ENCODE measurements around the gene FFAR1. TPM values are rescaled to one million over a fixed set of nuclear protein-coding genes. Genes with fewer than 3 reads are reported as not detected.

FFAR1 gene
- total RNA-seq, 4 donors from 2014 or later = not detected

DNA sequence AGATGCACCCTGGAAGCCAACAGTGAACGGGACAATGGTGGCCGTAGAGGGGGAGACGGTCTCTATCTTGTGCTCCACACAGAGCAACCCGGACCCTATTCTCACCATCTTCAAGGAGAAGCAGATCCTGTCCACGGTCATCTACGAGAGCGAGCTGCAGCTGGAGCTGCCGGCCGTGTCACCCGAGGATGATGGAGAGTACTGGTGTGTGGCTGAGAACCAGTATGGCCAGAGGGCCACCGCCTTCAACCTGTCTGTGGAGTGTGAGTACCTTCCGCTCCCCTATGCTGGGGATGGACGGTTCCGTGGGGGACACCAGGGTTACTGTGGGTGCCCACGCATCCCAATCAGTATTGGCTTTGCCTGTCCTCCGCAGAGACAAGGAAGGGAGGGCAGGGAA lies 45.3 kb upstream of the FFAR1 start:
- no peak for ATAC-seq (ENCODE audit: low FRiP score)
- no peak for DNase-seq (ENCODE audit: low spot score)
- TF ChIP-seq, protein P1, sequence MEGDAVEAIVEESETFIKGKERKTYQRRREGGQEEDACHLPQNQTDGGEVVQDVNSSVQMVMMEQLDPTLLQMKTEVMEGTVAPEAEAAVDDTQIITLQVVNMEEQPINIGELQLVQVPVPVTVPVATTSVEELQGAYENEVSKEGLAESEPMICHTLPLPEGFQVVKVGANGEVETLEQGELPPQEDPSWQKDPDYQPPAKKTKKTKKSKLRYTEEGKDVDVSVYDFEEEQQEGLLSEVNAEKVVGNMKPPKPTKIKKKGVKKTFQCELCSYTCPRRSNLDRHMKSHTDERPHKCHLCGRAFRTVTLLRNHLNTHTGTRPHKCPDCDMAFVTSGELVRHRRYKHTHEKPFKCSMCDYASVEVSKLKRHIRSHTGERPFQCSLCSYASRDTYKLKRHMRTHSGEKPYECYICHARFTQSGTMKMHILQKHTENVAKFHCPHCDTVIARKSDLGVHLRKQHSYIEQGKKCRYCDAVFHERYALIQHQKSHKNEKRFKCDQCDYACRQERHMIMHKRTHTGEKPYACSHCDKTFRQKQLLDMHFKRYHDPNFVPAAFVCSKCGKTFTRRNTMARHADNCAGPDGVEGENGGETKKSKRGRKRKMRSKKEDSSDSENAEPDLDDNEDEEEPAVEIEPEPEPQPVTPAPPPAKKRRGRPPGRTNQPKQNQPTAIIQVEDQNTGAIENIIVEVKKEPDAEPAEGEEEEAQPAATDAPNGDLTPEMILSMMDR (IDR thresholded peaks at IDR 0.05) = no peak

- DNase-seq (ENCODE audit: low spot score) (no peak), ATAC-seq (ENCODE audit: low FRiP score) (no peak)
- TF ChIP-seq, protein P1 (IDR thresholded peaks at IDR 0.05) = no peak
These were observed 44.3 kb upstream of the FFAR1 start for GRCh38 chr19:35303357-35303915.

GRCh38 chr19:35304036-35304435 lies 43.7 kb upstream of the FFAR1 start:
- ATAC-seq (ENCODE audit: low FRiP score) = no peak
- TF ChIP-seq, protein P1 (IDR thresholded peaks at IDR 0.05) = no peak
- no peak for DNase-seq (ENCODE audit: low spot score)

DNA sequence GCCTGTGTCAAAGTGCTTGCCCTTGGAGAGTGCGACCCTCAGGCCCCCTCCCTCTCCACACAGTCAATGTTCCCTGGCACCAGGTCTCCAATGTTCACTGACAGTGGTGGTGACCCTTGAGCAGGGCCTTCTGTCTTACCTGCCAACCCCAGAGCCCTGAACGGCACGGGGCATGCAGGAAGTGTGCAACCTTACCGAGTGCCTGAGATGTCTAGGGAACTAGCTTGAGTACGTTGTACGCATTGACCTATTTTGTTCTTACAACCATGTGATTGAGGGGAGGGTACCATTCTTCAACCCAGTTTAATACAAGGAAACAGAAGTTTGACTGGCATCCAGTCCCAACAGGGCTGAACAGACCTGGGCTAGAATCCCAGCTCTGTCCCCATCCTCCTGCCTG lies 42.5 kb upstream of the FFAR1 start:
- TF ChIP-seq, protein P1 (IDR thresholded peaks at IDR 0.05) = no peak
- ATAC-seq (ENCODE audit: low FRiP score) (no peak), DNase-seq (ENCODE audit: low spot score) (no peak)

DNA sequence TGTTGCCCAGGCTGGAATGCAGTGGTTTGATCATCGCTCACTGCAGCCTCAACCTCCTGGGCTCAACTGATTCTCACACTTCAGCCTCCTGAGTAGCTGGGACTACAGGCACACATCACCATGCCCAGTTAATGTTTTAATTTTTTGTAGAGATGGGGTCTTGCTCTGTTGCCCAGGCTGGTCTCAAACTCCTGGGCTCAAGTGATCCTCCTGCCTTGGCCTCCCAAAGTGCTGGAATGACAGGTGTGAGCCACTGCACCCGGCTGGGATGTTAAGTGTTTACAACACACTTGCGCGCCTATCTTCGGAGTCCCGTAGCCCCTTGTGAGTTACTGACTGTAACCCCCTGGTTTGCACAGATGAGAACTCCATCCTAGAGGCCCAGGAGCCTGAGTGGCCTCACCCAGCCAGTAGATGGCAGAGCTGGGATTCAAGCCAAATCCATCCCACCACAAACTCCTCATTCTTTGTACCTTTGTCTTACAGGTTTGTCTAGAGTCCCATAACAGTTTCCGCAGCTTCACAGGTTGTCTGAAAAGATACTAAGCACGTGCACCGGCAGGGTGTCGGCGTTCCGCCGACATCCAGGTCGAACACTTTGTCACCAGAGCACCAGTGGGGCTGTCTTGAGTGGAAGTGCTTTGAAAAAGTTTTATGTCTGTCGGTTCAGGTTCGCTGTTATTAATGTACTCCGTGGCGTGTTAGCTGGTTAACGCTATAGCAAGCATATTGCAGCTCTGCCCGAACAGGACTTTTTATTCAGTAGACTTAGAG lies 41.0 kb upstream of the FFAR1 start:
- DNase-seq (ENCODE audit: low spot score) = no peak
- ATAC-seq (ENCODE audit: low FRiP score) = no peak
- TF ChIP-seq, protein P1 (IDR thresholded peaks at IDR 0.05) = no peak

GRCh38 chr19:35307931-35308330 lies 39.8 kb upstream of the FFAR1 start:
- DNase-seq (ENCODE audit: low spot score) (no peak), ATAC-seq (ENCODE audit: low FRiP score) (no peak)
- TF ChIP-seq, protein P1 (IDR thresholded peaks at IDR 0.05) = no peak

- ATAC-seq (ENCODE audit: low FRiP score) = no peak
- TF ChIP-seq, protein P1 (IDR thresholded peaks at IDR 0.05) = no peak
- no peak for DNase-seq (ENCODE audit: low spot score)
These were observed 38.8 kb upstream of the FFAR1 start for GRCh38 chr19:35308910-35309309.
